ENCODE measurements around the gene DDR1.

The DDR1 gene

DNA sequence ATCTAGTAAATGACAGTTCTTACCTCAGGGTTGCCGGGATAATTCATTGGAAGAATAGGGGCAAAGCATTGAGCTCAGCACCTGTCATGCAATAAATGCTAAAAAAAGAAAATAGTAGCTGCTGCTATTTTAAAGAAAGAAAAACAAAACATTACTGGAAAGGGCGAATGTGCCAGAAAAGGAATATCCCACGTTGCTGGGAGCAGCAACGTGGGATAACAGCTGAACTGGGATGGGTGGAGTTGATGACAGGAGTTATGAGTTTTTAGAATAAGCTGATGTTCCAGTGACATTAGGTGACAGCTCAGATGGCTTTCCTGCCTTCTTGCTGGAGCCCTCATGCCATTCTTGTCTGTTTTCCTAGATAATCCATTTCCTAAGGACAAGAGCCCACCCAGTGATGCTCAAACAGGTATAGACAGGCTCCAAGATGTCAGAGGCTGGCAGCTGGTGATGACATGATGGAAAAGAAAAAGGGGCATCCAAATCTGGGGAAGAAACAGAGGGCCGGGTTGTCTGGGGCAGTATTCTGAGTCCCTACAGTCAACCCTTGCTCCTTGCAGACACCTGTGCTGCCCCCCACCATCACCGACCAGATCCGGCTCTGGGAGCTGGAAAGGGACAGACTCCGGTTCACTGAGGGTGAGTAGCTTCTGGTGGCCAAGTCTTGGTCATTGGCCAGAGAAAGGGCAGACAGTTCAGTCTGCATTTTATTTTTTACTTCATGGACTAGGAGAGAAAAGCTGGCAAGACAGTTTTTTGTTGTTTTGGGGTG is 28.6 kb downstream of the DDR1 start:
- H3K4me3 ChIP-seq (ENCODE audit: control insufficient read depth, low read depth, low read length), result no peak overlapping the region
- TF ChIP-seq, protein P1, sequence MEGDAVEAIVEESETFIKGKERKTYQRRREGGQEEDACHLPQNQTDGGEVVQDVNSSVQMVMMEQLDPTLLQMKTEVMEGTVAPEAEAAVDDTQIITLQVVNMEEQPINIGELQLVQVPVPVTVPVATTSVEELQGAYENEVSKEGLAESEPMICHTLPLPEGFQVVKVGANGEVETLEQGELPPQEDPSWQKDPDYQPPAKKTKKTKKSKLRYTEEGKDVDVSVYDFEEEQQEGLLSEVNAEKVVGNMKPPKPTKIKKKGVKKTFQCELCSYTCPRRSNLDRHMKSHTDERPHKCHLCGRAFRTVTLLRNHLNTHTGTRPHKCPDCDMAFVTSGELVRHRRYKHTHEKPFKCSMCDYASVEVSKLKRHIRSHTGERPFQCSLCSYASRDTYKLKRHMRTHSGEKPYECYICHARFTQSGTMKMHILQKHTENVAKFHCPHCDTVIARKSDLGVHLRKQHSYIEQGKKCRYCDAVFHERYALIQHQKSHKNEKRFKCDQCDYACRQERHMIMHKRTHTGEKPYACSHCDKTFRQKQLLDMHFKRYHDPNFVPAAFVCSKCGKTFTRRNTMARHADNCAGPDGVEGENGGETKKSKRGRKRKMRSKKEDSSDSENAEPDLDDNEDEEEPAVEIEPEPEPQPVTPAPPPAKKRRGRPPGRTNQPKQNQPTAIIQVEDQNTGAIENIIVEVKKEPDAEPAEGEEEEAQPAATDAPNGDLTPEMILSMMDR (conservative IDR thresholded peaks at IDR 0.05; ENCODE audit: control insufficient read depth, insufficient read depth, low read depth, low read length), result no peak

DNA sequence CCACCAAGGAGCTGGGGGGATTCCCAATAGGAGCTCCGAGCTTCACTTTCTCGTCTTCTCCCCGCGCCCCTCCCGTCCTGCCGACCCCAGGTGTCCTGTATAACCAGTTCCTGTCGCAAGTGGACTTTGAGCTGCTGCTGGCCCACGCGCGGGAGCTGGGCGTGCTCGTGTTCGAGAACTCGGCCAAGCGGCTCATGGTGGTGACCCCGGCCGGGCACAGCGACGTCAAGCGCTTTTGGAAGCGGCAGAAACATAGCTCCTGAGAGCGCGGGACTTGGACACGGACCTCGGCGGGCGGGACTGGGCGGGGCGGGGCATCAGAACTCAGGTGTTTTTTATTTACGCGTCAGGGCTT is 29.4 kb downstream of the DDR1 start:
- DNase-seq (ENCODE audit: low read depth), result no peak
- peak overlapping the region; percentile 32 for H3K4me3 ChIP-seq (ENCODE audit: control insufficient read depth, low read depth, low read length)
- TF ChIP-seq, protein P1 (conservative IDR thresholded peaks at IDR 0.05; ENCODE audit: control insufficient read depth, insufficient read depth, low read depth, low read length), result no peak

More for the DNA sequence above, 28.6 kb downstream of the DDR1 start:
- no peak for DNase-seq (ENCODE audit: low read depth)

DNA sequence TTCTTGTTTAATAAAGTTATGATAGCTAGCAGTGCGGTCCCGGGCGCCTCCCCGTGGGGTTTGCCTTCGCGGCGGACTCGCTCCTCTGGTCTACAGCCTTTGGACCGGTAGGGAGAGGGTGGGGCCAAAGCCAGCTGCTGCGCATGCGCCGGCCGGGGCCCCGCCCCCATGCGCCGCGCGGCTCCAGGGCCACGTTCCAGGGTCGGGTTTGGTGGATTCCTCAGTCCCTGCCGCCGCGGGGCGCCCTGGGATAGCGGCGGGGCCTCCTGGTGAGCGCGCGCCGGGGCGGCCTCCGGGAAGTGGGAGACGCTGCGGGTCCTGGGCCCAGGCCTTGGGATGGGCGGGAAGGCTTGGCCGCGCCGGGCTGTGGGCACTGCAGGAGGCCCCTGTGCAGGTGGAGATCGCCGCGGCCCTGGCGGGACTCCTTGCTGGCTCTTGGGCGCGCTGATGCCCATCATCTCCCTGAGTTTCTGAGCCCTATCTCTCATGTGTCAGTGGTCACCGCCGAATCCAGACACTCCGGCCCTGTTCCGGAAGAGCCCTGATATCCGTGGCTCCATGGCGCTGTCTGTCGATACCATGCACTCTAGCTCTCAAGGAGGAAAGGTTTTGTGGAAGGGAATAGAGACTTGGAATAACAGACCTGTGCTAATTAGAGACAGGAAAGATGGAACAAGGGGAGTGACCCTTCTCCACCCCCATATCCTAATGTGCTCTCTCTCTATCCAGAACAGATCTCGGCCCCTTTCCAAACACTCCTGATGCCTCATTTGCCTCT is 29.9 kb downstream of the DDR1 start, which contains the start of gene VARS2:
VARS2 (plus strand) TSS at position 163 of the 778 bp plus-strand sequence; CDS start at position 762, 599 bp downstream.
- TF ChIP-seq, protein P1 (conservative IDR thresholded peaks at IDR 0.05; ENCODE audit: control insufficient read depth, insufficient read depth, low read depth, low read length), result peak; percentile 6
- DNase-seq (ENCODE audit: low read depth), result peak; percentile 89

GRCh38 chr6:30914854-30915590 is 30.7 kb downstream of the DDR1 start:
- DNase-seq (ENCODE audit: low read depth), result no peak
- TF ChIP-seq, protein P1 (conservative IDR thresholded peaks at IDR 0.05; ENCODE audit: control insufficient read depth, insufficient read depth, low read depth, low read length), result no peak
- H3K4me3 ChIP-seq (ENCODE audit: control insufficient read depth, low read depth, low read length), result peak overlapping the region; percentile 51

More for the DNA sequence above, 29.9 kb downstream of the DDR1 start, which contains the start of gene VARS2:
- H3K4me3 ChIP-seq (ENCODE audit: control insufficient read depth, low read depth, low read length), result peak within 1 kb of the TSS; percentile 51

GRCh38 chr6:30915591-30915946 is 31.2 kb downstream of the DDR1 start:
- DNase-seq (ENCODE audit: low read depth), result peak; percentile 79
- TF ChIP-seq, protein P1 (conservative IDR thresholded peaks at IDR 0.05; ENCODE audit: control insufficient read depth, insufficient read depth, low read depth, low read length), result peak; percentile 76
- no peak overlapping the region for H3K4me3 ChIP-seq (ENCODE audit: control insufficient read depth, low read depth, low read length)

- no peak for DNase-seq (ENCODE audit: low read depth)
- no peak overlapping the region for H3K4me3 ChIP-seq (ENCODE audit: control insufficient read depth, low read depth, low read length)
- TF ChIP-seq, protein P1 (conservative IDR thresholded peaks at IDR 0.05; ENCODE audit: control insufficient read depth, insufficient read depth, low read depth, low read length), result no peak
These were observed 32.7 kb downstream of the DDR1 start for GRCh38 chr6:30917041-30917440.
